HG02798 (cell line): ENCODE measurements around the gene SCAI.

ENCODE experiments used
- ATAC-seq: cut with Tn5 transposase; IDR thresholded peaks from one replicate; pipeline ENCODE4 v1.9.1; 2021; ENCODE audit warnings: mild to moderate bottlenecking; ENCODE audit not compliant: unreplicated experiment, poor library complexity

The SCAI gene

GRCh38 chr9:124897570-124898460 is 245.5 kb downstream of the SCAI start:
- ATAC-seq: no peak

DNA sequence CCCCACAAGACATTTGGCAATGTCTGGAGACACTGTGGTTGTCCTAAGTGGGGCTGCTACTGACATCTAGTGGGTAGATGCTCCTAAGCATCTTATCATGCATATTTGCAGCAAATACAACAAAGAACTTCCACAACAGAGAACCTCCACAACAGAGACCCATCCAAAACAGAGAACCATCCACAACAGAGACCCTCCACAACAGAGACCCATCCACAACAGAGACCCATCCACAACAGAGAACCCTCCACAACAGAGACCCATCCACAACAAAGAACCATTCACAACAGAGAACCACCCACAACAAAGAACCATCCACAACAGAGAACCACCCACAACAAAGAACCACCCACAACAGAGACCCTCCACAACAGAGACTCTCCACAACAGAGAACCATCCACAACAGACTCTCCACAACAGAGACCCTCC is 248.6 kb downstream of the SCAI start:
- ATAC-seq: no peak

DNA sequence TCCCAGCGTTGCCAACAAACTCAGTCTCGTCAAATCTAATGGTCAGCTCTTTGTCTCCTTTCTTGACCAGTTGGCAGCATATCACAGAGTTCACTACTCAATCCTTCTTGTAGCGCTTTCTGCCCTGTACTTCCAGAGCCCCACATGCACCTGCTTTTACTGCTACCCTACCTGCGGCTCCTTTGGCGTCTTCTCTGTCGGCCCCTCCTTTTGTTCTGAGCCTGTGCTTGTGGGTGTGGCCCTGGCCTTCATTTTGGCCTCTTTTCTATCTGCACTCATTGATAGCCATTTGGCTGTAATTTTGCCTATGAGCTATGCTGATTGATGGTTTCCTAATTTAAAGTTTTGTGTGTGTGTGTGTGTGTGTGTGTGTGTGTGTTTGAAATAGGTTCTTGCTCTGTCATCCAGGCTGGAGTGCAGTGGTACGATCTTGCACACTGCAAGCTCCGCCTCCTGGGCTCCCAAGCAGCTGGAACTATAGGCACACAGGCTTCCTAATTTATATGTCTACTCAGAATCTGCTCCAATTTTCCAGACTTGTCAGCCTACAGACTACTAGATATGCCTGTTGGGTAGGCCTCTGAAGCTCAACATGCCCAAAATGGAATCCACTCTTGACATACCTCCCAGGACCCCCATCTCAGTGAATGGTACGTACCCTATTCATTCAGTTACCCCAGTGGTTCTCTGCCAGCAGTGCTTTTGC is 249.1 kb downstream of the SCAI start:
- no peak for ATAC-seq
